Measurements from ENCODE around the gene C15orf61.

Gene C15orf61

DNA sequence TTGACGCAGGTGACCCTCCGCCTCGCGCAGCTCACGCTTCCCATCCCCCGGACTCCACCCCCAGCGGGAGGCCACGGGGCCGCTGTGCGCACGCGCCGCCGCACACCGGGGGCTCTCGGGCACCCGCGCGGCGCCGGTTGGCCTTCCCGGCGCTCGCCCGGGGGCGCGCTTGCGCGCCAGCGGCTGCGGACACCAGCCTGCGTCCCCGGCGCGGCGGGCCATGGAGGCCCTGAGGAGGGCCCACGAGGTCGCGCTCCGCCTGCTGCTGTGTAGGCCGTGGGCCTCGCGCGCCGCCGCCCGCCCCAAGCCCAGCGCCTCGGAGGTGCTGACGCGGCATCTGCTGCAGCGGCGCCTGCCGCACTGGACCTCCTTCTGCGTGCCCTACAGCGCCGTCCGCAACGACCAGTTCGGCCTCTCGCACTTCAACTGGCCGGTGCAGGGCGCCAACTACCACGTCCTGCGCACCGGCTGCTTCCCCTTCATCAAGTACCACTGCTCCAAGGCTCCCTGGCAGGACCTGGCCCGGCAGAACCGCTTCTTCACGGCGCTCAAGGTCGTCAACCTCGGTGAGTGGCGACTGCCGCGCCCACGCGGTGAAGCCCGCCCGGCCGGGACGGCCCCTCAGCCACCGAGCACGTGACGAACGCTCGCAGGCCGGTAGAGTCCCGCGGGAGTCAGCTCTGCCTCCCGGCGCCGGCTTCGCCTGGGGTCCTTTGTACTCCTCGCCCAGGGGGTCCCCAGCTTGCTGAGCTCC, at the start of gene C15orf61 (continued):
- TF ChIP-seq, protein P1, sequence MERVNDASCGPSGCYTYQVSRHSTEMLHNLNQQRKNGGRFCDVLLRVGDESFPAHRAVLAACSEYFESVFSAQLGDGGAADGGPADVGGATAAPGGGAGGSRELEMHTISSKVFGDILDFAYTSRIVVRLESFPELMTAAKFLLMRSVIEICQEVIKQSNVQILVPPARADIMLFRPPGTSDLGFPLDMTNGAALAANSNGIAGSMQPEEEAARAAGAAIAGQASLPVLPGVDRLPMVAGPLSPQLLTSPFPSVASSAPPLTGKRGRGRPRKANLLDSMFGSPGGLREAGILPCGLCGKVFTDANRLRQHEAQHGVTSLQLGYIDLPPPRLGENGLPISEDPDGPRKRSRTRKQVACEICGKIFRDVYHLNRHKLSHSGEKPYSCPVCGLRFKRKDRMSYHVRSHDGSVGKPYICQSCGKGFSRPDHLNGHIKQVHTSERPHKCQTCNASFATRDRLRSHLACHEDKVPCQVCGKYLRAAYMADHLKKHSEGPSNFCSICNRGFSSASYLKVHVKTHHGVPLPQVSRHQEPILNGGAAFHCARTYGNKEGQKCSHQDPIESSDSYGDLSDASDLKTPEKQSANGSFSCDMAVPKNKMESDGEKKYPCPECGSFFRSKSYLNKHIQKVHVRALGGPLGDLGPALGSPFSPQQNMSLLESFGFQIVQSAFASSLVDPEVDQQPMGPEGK (tag by site-specific recombination; IDR thresholded peaks at IDR 0.05): peak; percentile 91
- no peak for TF ChIP-seq HOXA7 (CRISPR knock-in tag; IDR thresholded peaks at IDR 0.05; ENCODE audit: borderline replicate concordance)
- peak; percentile 73 for TF ChIP-seq BCL11A (tag by site-specific recombination; IDR thresholded peaks at IDR 0.05; ENCODE audit: low read depth)
- peak; percentile 39; the same call in 1 of the 2 replicates for TF ChIP-seq ZNF768 (tag by site-specific recombination; IDR thresholded peaks at IDR 0.05)
- peak; percentile 52; the same call in 1 of the 2 replicates for TF ChIP-seq ZBTB21 (tag by site-specific recombination; IDR thresholded peaks at IDR 0.05)
- TF ChIP-seq KLF9 (tag by site-specific recombination; IDR thresholded peaks at IDR 0.05; ENCODE audit: low read depth): peak; percentile 88
- peak; percentile 42; the same call in 1 of the 2 replicates for TF ChIP-seq TRIM28 (IDR thresholded peaks at IDR 0.05; ENCODE audit: borderline replicate concordance, low read length)
- no peak for TF ChIP-seq SCRT1 (tag by site-specific recombination; IDR thresholded peaks at IDR 0.05; ENCODE audit: borderline replicate concordance)
- TF ChIP-seq, protein P2, sequence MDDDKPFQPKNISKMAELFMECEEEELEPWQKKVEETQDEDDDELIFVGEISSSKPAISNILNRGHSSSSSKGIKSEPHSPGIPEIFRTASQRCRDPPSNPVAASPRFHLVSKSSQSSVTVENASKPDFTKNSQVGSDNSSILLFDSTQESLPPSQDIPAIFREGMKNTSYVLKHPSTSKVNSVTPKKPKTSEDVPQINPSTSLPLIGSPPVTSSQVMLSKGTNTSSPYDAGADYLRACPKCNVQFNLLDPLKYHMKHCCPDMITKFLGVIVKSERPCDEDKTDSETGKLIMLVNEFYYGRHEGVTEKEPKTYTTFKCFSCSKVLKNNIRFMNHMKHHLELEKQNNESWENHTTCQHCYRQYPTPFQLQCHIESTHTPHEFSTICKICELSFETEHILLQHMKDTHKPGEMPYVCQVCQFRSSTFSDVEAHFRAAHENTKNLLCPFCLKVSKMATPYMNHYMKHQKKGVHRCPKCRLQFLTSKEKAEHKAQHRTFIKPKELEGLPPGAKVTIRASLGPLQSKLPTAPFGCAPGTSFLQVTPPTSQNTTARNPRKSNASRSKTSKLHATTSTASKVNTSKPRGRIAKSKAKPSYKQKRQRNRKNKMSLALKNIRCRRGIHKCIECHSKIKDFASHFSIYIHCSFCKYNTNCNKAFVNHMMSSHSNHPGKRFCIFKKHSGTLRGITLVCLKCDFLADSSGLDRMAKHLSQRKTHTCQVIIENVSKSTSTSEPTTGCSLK (tag by site-specific recombination; IDR thresholded peaks at IDR 0.05): no peak
- peak; percentile 91; the same call in 1 of the 2 replicates for TF ChIP-seq TCF7L2 (IDR thresholded peaks at IDR 0.05; ENCODE audit: borderline replicate concordance, low read depth, low read length)
- TF ChIP-seq ZNF37A (tag by site-specific recombination; IDR thresholded peaks at IDR 0.05): no peak
- TF ChIP-seq ZNF221 (tag by site-specific recombination; IDR thresholded peaks at IDR 0.05; ENCODE audit: borderline replicate concordance): no peak
- TF ChIP-seq ZNF549 (tag by site-specific recombination; IDR thresholded peaks at IDR 0.05): peak; percentile 34; the same call in 1 of the 2 replicates
- peak; percentile 84 for TF ChIP-seq ZBTB17 (tag by site-specific recombination; IDR thresholded peaks at IDR 0.05)
- TF ChIP-seq ZBTB8A (tag by site-specific recombination; IDR thresholded peaks at IDR 0.05): peak; percentile 88
- peak; percentile 79; the same call in 1 of the 2 replicates for TF ChIP-seq KLF8 (tag by site-specific recombination; IDR thresholded peaks at IDR 0.05)
- TF ChIP-seq ZNF677 (tag by site-specific recombination; IDR thresholded peaks at IDR 0.05): peak; percentile 11; the same call in 1 of the 2 replicates
- TF ChIP-seq ZNF610 (tag by site-specific recombination; IDR thresholded peaks at IDR 0.05; ENCODE audit: borderline replicate concordance): peak; percentile 82
- TF ChIP-seq ZFHX2 (tag by site-specific recombination; conservative IDR thresholded peaks at IDR 0.05): peak; percentile 95
- TF ChIP-seq ZFP41 (tag by site-specific recombination; IDR thresholded peaks at IDR 0.05; ENCODE audit: borderline replicate concordance): no peak
- TF ChIP-seq ZNF629 (tag by site-specific recombination; IDR thresholded peaks at IDR 0.05): peak; percentile 12
- TF ChIP-seq, protein P3, sequence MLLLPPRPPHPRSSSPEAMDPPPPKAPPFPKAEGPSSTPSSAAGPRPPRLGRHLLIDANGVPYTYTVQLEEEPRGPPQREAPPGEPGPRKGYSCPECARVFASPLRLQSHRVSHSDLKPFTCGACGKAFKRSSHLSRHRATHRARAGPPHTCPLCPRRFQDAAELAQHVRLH (tag by site-specific recombination; IDR thresholded peaks at IDR 0.05): peak; percentile 85
- TF ChIP-seq ZBTB44 (tag by site-specific recombination; IDR thresholded peaks at IDR 0.05): peak; percentile 75; the same call in 1 of the 2 replicates
- TF ChIP-seq ZNF148 (tag by site-specific recombination; IDR thresholded peaks at IDR 0.05; ENCODE audit: borderline replicate concordance): peak; percentile 21; the same call in 1 of the 2 replicates
- TF ChIP-seq ZNF184 (tag by site-specific recombination; IDR thresholded peaks at IDR 0.05): no peak
- TF ChIP-seq ZNF561 (tag by site-specific recombination; IDR thresholded peaks at IDR 0.05; ENCODE audit: borderline replicate concordance): peak; percentile 17; the same call in 1 of the 2 replicates
- peak; percentile 58 for TF ChIP-seq ZNF146 (tag by site-specific recombination; IDR thresholded peaks at IDR 0.05)
- no peak for TF ChIP-seq ZNF366 (tag by site-specific recombination; conservative IDR thresholded peaks at IDR 0.05)
- TF ChIP-seq, protein P4, sequence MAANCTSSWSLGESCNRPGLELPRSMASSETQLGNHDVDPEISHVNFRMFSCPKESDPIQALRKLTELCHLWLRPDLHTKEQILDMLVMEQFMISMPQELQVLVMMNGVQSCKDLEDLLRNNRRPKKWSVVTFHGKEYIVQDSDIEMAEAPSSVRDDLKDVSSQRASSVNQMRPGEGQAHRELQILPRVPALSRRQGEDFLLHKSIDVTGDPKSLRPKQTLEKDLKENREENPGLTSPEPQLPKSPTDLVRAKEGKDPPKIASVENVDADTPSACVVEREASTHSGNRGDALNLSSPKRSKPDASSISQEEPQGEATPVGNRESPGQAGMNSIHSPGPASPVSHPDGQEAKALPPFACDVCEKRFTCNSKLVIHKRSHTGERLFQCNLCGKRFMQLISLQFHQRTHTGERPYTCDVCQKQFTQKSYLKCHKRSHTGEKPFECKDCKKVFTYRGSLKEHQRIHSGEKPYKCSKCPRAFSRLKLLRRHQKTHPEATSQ (tag by site-specific recombination; IDR thresholded peaks at IDR 0.05): peak; percentile 98
